Measurements from ENCODE around the gene GLIS2.

GLIS2 gene

GRCh38 chr16:4372578-4373355 is 56.9 kb downstream of the GLIS2 start:
- no peak for DNase-seq

- DNase-seq, result no peak
Measured at GRCh38 chr16:4373356-4373908, 57.6 kb downstream of the GLIS2 start.

DNA sequence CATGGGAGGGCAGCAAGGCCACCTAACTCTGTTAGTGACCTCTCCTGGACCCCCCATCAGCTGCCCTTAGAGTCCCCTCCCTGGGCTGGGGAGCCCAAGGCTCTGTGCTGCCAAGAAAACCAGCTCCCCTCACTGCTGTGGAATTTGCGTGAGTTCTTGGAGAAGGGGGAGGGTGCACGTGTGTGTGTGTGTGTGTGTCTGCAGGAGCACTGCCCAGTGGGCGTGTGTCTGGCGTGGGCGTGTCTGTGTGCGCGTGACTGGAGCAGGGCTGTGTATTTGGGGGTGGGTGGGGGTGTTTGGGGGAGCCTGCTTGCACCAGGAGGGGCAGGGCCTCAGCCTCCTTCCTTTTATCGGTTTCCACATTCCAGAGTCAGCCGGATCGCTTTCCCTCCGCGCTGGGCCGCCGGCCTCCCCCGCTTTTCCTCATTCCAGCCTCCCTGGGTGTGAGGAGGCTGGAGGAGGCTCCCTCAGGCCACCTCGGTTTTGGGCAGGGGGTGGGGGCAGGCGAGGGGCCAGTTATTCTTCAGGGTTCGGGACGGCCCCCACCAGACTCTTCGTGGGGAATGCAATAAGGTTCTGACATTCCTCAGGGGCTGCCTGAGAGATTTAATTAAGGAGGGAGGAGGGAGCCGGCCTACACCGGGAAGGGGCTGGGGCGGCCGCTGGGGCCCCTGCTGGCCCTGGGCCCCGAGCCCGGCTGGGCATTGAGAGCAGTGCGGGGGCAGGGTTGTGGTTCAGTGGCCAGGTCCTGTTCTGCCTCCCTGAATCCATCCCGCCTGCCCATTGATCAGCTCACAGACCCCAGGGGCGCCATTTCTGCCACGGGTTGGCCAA is 58.3 kb downstream of the GLIS2 start:
- DNase-seq, result no peak

GRCh38 chr16:4375717-4376116 is 59.9 kb downstream of the GLIS2 start:
- DNase-seq, result no peak

DNA sequence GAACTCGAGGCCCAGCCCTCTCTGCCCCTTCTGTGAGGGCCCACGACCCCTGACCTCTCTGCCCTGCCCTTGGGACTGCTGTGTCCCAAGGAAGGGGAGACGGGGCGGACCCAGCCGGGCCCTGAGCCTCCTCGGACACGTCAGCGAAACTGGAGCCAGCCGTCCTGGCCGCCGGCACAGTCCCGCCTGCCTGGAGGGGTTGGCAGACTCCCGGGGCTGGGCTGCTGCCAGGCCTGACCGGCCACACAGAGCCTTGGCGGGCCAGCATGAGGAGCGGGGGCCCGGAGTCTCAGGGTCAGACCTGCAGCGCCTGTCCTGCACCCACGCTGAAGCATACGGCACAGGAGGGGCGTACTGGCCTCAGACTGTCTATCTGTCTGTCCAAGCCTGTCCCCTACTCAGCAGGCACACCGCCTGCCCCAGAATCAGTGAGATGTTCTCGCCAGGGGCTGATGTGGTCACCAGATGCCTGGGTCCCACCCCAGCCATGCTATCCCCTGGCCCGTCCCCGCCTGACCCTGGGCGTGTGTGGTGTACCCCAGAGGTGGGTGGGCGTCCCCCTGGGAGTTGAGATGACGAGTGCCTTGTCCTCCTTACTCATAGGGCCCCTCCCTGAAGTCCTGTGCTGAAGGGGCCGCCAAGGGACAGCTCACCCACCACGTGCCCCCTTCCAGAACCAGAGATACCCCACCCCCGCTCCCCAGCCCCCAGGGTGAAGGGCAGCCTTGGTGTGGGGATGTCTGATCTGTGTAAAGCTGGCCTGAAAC is 60.4 kb downstream of the GLIS2 start:
- DNase-seq, result no peak

GRCh38 chr16:4376893-4377572 is 61.2 kb downstream of the GLIS2 start:
- no peak for DNase-seq

DNA sequence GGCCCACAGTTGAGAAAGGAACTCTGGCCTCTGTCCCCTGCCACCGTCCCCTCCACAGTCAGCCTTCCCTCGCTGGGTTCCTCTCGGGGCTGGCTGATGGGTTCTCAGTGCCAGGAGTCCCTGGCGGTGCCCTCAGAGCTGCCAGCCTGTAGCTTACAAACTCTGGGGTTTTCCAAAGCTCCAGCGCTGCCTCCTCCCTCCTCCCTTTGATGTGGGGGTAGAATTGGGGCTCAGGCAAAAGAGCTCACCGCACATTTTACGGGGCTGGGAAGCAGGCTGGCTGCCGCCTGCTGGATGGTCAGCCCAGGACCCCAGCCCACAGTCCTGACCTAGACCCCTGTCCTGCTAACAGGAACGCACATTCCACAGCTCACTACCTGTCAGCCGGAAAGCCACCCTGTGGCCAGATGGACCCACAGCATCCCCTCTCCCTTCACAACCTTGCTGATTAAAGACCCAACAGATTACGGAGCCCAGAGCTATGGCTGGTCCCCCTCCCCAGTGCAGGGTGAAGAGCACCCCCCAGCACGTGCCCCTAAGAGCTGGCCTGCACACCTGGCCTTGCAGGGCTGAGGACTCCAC is 61.8 kb downstream of the GLIS2 start:
- DNase-seq, result no peak

- no peak for DNase-seq
Measured at GRCh38 chr16:4378161-4378666, 62.3 kb downstream of the GLIS2 start.

DNA sequence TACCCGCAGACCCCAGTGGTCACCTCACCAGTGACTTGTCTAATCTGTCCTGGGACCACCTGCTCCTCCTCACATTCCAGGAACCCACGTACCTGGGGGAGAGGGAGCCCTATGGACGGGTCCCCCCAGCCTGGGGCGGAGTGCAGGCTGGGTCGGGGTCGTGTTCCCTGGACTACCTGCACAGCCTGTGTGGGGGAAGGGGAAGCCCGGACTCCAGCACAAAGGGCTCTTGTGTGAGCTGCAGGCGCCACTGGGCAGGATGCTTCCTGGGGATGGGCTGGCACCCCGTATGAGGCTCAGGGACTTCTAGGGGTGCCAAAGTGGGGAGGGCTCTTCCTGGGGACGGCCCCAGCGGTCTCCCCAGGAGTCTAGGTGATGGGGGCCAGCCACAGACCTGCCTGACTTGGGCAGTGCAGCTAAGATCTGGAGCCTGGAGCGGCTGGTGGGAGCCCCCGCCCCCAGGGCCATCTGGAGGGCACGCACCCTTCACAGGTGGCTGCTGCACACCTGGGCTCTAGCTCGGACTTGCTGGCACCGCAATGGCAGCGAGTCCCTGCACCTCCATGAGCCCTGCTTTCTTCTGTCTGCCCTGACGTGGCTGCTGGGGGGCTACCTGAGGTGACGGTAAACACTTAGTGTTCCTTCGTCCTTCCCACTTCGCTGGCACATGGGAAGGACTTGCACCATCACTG is 63.3 kb downstream of the GLIS2 start:
- no peak for DNase-seq

DNA sequence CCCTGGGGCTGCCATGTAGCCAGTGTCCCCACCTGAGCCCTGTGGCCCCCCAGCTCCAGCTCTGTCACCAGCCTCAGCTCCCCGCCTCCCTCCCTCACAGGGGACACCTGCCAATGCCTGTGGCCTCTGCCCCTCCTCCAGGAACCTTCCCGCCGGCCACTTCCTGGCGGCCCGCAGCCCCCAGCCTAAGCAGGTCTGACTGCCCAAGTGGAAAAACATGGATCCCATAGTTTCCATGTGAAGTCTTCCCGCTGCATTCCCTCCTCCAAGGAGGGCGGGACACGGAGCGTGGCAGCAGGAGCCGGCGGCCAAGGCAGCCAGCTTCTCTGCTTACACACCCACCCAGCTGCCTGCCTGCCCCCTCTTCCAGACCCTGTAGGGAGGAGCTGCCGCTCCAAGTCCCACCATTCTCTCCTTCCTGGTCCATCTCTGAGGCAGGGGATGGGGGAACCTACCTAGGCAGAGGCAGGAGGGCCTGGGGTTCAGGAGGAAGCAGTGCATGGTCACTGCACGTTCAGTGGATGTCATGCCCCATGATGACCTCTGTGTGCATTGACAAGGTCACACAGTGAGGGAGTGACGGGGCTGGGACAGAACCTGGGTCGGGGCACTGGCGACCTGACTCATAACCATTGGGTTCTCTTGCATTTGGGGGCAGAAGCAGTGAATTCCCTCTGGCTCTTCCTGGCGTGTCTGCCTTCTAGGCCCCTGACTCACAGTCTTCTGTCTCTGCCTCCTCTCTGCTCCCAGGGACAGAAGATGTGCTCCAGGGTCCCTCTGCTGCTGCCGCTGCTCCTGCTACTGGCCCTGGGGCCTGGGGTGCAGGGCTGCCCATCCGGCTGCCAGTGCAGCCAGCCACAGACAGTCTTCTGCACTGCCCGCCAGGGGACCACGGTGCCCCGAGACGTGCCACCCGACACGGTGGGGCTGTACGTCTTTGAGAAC is 64.5 kb downstream of the GLIS2 start:
- no peak for DNase-seq

GRCh38 chr16:4381072-4381934 is 65.4 kb downstream of the GLIS2 start:
- no peak for DNase-seq

DNA sequence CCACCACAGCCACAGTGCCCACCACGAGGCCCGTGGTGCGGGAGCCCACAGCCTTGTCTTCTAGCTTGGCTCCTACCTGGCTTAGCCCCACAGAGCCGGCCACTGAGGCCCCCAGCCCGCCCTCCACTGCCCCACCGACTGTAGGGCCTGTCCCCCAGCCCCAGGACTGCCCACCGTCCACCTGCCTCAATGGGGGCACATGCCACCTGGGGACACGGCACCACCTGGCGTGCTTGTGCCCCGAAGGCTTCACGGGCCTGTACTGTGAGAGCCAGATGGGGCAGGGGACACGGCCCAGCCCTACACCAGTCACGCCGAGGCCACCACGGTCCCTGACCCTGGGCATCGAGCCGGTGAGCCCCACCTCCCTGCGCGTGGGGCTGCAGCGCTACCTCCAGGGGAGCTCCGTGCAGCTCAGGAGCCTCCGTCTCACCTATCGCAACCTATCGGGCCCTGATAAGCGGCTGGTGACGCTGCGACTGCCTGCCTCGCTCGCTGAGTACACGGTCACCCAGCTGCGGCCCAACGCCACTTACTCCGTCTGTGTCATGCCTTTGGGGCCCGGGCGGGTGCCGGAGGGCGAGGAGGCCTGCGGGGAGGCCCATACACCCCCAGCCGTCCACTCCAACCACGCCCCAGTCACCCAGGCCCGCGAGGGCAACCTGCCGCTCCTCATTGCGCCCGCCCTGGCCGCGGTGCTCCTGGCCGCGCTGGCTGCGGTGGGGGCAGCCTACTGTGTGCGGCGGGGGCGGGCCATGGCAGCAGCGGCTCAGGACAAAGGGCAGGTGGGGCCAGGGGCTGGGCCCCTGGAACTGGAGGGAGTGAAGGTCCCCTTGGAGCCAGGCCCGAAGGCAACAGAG is 66.3 kb downstream of the GLIS2 start:
- DNase-seq, result no peak

DNA sequence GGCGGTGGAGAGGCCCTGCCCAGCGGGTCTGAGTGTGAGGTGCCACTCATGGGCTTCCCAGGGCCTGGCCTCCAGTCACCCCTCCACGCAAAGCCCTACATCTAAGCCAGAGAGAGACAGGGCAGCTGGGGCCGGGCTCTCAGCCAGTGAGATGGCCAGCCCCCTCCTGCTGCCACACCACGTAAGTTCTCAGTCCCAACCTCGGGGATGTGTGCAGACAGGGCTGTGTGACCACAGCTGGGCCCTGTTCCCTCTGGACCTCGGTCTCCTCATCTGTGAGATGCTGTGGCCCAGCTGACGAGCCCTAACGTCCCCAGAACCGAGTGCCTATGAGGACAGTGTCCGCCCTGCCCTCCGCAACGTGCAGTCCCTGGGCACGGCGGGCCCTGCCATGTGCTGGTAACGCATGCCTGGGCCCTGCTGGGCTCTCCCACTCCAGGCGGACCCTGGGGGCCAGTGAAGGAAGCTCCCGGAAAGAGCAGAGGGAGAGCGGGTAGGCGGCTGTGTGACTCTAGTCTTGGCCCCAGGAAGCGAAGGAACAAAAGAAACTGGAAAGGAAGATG is 67.0 kb downstream of the GLIS2 start:
- DNase-seq, result no peak

GRCh38 chr16:4383591-4384444 is 68.0 kb downstream of the GLIS2 start:
- no peak for DNase-seq

- no peak for DNase-seq
Measured at GRCh38 chr16:4384509-4384942, 68.7 kb downstream of the GLIS2 start.

DNA sequence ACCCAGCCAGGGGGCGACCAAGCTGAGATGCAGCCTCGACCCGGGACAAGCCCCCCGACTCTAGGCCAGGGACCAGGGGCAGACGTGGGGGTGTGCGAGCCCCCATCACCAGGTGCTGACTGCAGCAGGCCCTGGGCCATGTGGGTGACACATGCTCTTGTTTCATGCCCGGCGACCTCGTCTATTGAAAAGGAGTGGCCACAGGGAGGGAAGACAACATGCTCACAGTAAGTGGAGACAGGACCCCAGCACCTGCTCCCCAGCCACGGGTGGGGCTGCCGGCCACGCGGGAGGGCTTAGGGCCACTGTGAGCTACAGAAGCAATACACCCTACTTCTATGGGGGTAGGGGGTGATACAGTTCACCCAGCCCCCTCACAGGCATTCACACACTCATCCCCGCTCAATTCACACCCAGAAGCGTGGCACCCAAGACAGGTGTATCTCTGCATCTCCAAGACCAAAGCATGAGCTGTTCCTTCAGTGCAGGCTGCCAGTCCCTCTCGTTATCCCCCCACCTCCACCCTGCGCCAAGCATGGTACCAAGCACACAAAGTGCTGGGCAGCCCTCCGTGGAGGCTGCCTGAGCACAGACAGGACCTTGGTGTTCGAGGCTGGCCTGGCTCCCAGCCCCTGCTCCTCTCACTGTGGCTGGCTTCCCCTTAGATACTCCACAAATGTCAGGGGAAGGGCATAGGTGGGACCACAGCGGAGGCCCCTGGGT is 69.4 kb downstream of the GLIS2 start:
- DNase-seq, result no peak

Measured in NCI-H1436 treated with DMSO at 0.1 percent for 48 hours (cell line).